ENCODE measurements around the gene NOP16. TPM values are rescaled to one million over a fixed set of nuclear protein-coding genes. Genes with fewer than 3 reads are reported as not detected.

The NOP16 gene, protein sequence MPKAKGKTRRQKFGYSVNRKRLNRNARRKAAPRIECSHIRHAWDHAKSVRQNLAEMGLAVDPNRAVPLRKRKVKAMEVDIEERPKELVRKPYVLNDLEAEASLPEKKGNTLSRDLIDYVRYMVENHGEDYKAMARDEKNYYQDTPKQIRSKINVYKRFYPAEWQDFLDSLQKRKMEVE
- 23.4 to 27.7 TPM (median 26.2 TPM) in 3 replicates for total RNA-seq

DNA sequence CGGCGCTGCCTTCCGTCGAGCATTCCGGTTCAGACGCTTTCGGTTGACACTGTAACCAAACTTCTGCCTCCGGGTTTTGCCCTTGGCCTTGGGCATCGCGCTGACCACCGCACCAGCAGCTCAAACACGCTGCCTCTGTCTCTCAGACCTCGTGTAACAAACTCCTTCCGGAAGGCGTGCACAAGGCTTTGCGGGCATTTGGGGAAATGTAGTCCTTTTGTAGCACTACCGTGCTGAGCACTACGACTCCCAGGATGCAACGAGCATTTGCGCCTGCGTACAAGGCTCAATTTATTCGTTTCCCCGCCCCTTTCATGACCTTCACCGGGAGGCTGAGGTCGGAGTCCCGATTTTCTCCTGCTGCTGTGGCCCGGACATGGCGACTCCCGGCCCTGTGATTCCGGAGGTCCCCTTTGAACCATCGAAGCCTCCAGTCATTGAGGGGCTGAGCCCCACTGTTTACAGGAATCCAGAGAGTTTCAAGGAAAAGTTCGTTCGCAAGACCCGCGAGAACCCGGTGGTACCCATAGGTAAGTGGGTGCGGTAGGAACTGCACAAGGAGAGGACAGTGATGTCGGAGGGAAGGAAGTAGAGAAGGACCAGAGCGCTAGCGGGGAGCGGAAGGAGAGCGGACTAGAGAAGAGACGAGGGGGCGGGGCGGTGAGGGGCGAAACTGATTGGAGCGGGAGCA lies at the start of gene NOP16, which contains the start of gene HIGD2A:
Gene NOP16 (minus strand): TSS at position 155 of the 691 bp plus-strand sequence. CDS start 59 bp downstream, at position 96.
Gene HIGD2A (plus strand): TSS at position 308 of the 691 bp plus-strand sequence. CDS start 69 bp downstream, at position 377.
- TF ChIP-seq, protein P1, sequence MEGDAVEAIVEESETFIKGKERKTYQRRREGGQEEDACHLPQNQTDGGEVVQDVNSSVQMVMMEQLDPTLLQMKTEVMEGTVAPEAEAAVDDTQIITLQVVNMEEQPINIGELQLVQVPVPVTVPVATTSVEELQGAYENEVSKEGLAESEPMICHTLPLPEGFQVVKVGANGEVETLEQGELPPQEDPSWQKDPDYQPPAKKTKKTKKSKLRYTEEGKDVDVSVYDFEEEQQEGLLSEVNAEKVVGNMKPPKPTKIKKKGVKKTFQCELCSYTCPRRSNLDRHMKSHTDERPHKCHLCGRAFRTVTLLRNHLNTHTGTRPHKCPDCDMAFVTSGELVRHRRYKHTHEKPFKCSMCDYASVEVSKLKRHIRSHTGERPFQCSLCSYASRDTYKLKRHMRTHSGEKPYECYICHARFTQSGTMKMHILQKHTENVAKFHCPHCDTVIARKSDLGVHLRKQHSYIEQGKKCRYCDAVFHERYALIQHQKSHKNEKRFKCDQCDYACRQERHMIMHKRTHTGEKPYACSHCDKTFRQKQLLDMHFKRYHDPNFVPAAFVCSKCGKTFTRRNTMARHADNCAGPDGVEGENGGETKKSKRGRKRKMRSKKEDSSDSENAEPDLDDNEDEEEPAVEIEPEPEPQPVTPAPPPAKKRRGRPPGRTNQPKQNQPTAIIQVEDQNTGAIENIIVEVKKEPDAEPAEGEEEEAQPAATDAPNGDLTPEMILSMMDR (IDR thresholded peaks at IDR 0.05; ENCODE audit: unreplicated experiment), result no peak
- Mint-ChIP-seq H3K4me1 (peaks cover 20% of the 10 kb centered on the region), H3K27ac (peak within 1 kb of the TSS; percentile 100), H3K36me3 (peaks cover 9% of the 10 kb centered on the region), H3K9me3 (no peaks in the 10 kb centered on the region), H3K4me3 (peak within 1 kb of the TSS; percentile 99), H3K27me3 (ENCODE audit: low read depth) (no peaks in the 10 kb centered on the region)
- DNase-seq (ENCODE audit: low spot score in 2 of 2, unreplicated experiment in 2 of 2), result peak; percentile 96

DNA sequence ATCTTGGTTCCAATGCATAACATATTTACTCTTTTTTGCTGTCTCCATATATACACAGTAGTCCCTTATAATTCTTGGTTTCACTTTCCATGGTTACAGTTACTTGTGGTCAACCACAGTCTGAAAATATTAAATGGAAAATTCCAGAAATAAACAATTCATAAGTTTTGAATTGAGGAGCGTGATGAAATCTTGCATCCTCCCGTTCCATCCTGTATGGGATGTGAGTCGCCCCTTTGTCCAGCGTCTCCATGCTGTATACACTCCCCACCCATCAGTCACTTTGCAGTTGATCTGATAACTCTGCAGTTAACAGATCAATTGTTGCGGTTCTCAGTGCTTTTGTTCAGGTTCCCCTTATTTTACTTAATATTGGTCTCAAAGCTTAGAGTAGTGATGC lies 48.3 kb upstream of the NOP16 start:
- Mint-ChIP-seq H3K27ac (no peak overlapping the region), H3K9me3 (no peaks in the 10 kb centered on the region), H3K4me3 (no peak overlapping the region), H3K27me3 (ENCODE audit: low read depth) (peaks cover 12% of the 10 kb centered on the region), H3K4me1 (no peaks in the 10 kb centered on the region), H3K36me3 (no peaks in the 10 kb centered on the region)
- no peak for DNase-seq (ENCODE audit: low spot score in 2 of 2, unreplicated experiment in 2 of 2)
- TF ChIP-seq, protein P1 (IDR thresholded peaks at IDR 0.05; ENCODE audit: unreplicated experiment), result no peak

DNA sequence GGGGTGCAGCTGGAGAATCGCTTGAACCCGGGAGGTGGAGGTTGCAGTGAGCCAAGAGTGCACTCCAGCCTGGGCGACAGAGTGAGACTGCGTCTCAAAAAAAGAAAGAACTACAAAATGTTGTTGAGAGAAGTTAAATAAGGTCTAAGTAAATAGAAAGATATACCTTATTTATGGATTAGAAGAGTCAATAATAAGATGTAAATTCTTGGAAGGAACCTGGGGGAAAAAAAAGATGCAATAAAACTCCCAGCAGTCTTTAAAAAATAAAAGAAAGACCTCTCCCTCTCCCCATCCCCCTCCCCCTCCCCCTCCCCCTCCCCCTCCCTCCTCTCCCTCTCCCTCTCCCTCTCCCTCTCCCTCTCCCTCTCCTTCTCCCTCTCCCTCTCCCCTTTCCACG lies 44.3 kb upstream of the NOP16 start:
- no peak overlapping the region for H3K4me3 Mint-ChIP-seq
- H3K27me3 Mint-ChIP-seq (ENCODE audit: low read depth), result peaks cover 13% of the 10 kb centered on the region
- no peaks in the 10 kb centered on the region for H3K9me3 Mint-ChIP-seq
- no peaks in the 10 kb centered on the region for H3K36me3 Mint-ChIP-seq
- H3K27ac Mint-ChIP-seq, result no peak overlapping the region
- TF ChIP-seq, protein P1 (IDR thresholded peaks at IDR 0.05; ENCODE audit: unreplicated experiment), result no peak
- no peaks in the 10 kb centered on the region for H3K4me1 Mint-ChIP-seq
- no peak for DNase-seq (ENCODE audit: low spot score in 2 of 2, unreplicated experiment in 2 of 2)

DNA sequence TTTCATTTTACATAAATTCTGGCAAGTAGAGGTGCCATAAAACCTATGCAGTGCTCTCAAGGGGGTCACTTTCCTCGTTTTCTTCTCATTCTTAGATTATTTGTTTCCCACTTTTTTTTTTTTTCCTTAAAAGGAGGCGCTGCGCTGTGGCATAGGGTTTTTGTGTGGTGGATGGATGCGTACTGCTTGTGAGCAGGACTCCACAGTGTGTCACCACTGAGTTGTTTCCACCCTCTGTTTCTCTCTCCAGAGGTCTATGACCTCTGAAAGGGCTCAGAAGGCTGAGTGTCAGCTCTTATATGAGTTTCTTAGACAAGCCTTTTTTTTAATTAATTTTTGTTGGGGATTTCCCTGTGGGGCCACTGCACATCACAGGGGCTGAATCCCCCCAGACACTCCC lies 41.6 kb upstream of the NOP16 start:
- TF ChIP-seq, protein P1 (IDR thresholded peaks at IDR 0.05; ENCODE audit: unreplicated experiment), result no peak
- H3K27ac Mint-ChIP-seq, result no peak overlapping the region
- H3K9me3 Mint-ChIP-seq, result peaks cover 9% of the 10 kb centered on the region
- no peaks in the 10 kb centered on the region for H3K36me3 Mint-ChIP-seq
- no peak for DNase-seq (ENCODE audit: low spot score in 2 of 2, unreplicated experiment in 2 of 2)
- H3K4me1 Mint-ChIP-seq, result no peaks in the 10 kb centered on the region
- H3K27me3 Mint-ChIP-seq (ENCODE audit: low read depth), result peaks cover 9% of the 10 kb centered on the region
- no peak overlapping the region for H3K4me3 Mint-ChIP-seq

DNA sequence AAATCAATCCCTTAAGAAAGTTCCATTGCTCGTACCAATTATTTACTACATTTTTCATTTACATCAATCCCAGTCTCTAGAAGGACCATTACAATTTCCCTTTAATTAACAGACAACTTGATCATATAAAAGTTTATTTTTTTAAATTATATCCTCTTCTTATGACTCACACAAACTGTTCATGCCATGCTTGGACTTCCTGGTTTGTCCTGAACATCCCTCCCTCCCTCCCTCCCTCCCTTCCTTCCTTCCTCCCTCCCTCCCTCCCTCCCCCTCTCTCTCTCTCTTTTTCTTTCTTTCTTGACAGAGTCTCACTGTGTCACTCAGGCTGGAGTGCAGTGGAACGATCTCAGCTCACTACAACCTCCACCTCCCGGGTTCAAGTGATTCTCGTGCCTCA lies 39.6 kb upstream of the NOP16 start:
- H3K4me1 Mint-ChIP-seq, result no peaks in the 10 kb centered on the region
- H3K27ac Mint-ChIP-seq, result no peak overlapping the region
- H3K27me3 Mint-ChIP-seq (ENCODE audit: low read depth), result peaks cover 9% of the 10 kb centered on the region
- DNase-seq (ENCODE audit: low spot score in 2 of 2, unreplicated experiment in 2 of 2), result no peak
- H3K36me3 Mint-ChIP-seq, result no peaks in the 10 kb centered on the region
- H3K9me3 Mint-ChIP-seq, result peaks cover 9% of the 10 kb centered on the region
- TF ChIP-seq, protein P1 (IDR thresholded peaks at IDR 0.05; ENCODE audit: unreplicated experiment), result no peak
- H3K4me3 Mint-ChIP-seq, result no peak overlapping the region

All from mesothelial cell of epicardium (in vitro differentiated cells).